ENCODE data around the gene FGFR3.

FGFR3 gene

DNA sequence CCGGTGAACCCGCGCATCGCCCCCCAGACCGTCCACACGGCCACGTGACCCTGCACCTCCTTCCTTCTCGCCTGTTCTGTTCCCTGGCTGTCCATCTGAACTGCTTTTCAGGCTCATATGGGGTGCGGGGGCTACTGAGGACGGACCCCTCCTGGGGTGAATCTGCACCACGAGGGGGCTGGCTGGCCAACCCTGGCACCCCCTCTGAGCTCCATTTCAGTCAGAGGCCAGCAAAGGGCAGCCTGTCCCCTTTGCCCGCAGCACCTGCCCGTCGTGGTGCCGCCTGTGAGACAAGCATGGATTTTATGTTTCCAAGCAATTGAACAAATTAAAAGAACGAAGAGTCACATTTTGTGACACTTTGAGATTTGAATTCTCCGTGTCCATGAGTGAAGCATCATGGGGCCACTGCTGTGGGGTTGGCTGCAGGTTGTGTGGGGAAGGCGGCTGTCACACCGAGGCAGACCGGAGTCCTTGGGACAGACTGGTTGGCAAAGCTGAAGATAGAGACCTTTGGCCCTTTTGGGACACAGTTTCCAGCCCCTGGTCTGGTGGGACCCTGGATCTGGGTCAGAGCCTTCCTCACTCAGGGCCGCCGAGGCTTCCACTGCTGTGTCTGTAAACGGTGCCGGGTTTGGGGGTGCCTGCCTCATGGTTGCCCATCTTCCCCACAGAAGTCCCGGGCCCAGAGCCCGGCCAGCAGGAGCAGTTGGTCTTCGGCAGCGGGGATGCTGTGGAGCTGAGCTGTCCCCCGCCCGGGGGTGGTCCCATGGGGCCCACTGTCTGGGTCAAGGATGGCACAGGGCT, 5.7 kb downstream of the FGFR3 start:
- H3K36me3 Mint-ChIP-seq (ENCODE audit: insufficient read depth): no peaks in the 10 kb centered on the region
- ATAC-seq (replicated peaks; ENCODE audit: extremely low read depth, poor library complexity, severe bottlenecking) (no peak), DNase-seq (ENCODE audit: low spot score in 2 of 2) (no peak)
- no peak overlapping the region for H3K4me3 Mint-ChIP-seq
- no peaks in the 10 kb centered on the region for H3K4me1 Mint-ChIP-seq
- peaks cover 21% of the 10 kb centered on the region for H3K27me3 Mint-ChIP-seq
- H3K27ac Mint-ChIP-seq (ENCODE audit: low read depth): no peak overlapping the region
- H3K9me3 Mint-ChIP-seq: no peaks in the 10 kb centered on the region

DNA sequence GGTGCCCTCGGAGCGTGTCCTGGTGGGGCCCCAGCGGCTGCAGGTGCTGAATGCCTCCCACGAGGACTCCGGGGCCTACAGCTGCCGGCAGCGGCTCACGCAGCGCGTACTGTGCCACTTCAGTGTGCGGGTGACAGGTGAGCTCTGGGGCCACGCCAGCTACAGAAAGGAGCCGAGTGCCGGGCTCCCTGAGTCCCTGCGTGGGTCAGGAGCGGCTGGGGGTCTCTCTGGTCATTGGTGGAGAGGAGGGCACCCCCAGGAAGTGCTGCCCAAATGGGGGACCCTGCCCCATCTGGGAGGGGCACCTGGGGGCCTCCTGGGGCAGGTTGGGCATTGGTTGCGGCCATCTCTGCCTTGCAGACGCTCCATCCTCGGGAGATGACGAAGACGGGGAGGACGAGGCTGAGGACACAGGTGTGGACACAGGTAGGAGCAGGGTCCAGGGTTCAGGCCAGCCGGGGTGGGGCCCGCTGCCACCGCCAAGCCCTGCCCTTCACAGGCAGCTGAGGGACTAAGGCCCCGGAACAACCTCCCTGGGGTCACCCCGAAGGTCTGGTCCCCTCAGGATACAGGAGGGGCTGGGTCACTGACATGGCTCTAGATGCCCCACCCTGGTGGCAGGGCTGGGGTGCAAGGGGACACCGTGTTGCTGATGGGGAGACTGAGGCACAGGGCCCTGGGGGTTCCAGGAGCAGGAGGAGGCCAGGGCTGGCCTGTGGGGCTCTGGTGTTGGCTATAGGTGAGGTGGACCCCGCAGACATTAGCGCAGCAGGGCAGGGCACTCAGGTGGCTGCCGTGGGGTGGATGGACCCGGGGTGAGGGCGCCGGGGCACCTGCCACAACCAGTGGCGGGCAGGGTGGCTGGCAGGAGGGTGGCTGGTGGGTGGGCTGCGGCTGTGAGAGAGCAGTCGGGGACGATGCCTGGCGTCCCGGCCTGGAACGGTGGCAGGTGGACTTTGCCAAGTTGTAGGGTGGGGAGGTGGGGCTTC, 6.6 kb downstream of the FGFR3 start:
- ATAC-seq (replicated peaks; ENCODE audit: extremely low read depth, poor library complexity, severe bottlenecking): no peak

DNA sequence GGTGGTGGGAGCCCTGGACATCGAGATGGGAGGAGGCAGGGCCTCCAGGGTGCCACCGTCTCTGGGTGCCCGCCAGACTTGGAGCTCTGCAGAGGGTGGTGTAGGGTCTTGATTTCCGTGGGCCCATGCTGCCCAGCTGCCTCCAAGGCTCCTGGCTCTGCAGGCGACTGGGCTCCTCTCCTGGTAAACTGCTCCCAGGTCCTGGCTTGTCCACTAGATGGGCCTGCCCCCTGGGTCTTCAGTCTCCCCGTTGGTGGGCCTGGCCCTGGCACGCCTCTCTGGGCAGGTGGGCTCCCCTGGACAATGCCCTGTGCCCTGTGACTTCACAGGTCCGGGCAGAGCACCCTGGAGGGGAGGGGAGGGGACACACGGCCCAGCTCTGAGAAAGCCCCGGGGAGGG, 7.7 kb downstream of the FGFR3 start:
- no peaks in the 10 kb centered on the region for H3K4me1 Mint-ChIP-seq
- peaks cover 2% of the 10 kb centered on the region for H3K36me3 Mint-ChIP-seq (ENCODE audit: insufficient read depth)
- no peak overlapping the region for H3K4me3 Mint-ChIP-seq
- H3K27me3 Mint-ChIP-seq: peaks cover 21% of the 10 kb centered on the region
- H3K27ac Mint-ChIP-seq (ENCODE audit: low read depth): no peak overlapping the region
- ATAC-seq (replicated peaks; ENCODE audit: extremely low read depth, poor library complexity, severe bottlenecking) (no peak), DNase-seq (ENCODE audit: low spot score in 2 of 2) (no peak)
- no peaks in the 10 kb centered on the region for H3K9me3 Mint-ChIP-seq

More for the DNA sequence above, 6.6 kb downstream of the FGFR3 start:
- H3K4me1 Mint-ChIP-seq: no peaks in the 10 kb centered on the region
- H3K27me3 Mint-ChIP-seq: peaks cover 21% of the 10 kb centered on the region
- DNase-seq (ENCODE audit: low spot score in 2 of 2): no peak
- H3K27ac Mint-ChIP-seq (ENCODE audit: low read depth): no peak overlapping the region
- H3K9me3 Mint-ChIP-seq: no peaks in the 10 kb centered on the region
- no peak overlapping the region for H3K4me3 Mint-ChIP-seq
- H3K36me3 Mint-ChIP-seq (ENCODE audit: insufficient read depth): peaks cover 2% of the 10 kb centered on the region

DNA sequence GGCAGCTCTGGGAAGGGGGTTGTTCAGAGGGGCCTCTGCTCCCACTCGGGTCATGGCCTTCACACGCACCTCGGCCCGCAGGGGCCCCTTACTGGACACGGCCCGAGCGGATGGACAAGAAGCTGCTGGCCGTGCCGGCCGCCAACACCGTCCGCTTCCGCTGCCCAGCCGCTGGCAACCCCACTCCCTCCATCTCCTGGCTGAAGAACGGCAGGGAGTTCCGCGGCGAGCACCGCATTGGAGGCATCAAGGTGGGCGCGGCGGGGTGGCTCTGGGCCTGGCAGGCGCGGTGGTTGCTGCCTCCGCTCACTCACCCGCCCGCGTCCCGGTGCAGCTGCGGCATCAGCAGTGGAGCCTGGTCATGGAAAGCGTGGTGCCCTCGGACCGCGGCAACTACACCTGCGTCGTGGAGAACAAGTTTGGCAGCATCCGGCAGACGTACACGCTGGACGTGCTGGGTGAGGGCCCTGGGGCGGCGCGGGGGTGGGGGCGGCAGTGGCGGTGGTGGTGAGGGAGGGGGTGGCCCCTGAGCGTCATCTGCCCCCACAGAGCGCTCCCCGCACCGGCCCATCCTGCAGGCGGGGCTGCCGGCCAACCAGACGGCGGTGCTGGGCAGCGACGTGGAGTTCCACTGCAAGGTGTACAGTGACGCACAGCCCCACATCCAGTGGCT, 8.3 kb downstream of the FGFR3 start:
- Mint-ChIP-seq H3K36me3 (ENCODE audit: insufficient read depth) (peaks cover 2% of the 10 kb centered on the region), H3K4me3 (no peak overlapping the region), H3K9me3 (no peaks in the 10 kb centered on the region), H3K4me1 (no peaks in the 10 kb centered on the region), H3K27ac (ENCODE audit: low read depth) (no peak overlapping the region), H3K27me3 (peaks cover 15% of the 10 kb centered on the region)
- DNase-seq (ENCODE audit: low spot score in 2 of 2) (no peak), ATAC-seq (replicated peaks; ENCODE audit: extremely low read depth, poor library complexity, severe bottlenecking) (no peak)

- no peak overlapping the region for H3K27ac Mint-ChIP-seq (ENCODE audit: low read depth)
- H3K4me1 Mint-ChIP-seq: no peaks in the 10 kb centered on the region
- no peak overlapping the region for H3K4me3 Mint-ChIP-seq
- DNase-seq (ENCODE audit: low spot score in 2 of 2) (no peak), ATAC-seq (replicated peaks; ENCODE audit: extremely low read depth, poor library complexity, severe bottlenecking) (no peak)
- peaks cover 3% of the 10 kb centered on the region for H3K36me3 Mint-ChIP-seq (ENCODE audit: insufficient read depth)
- peaks cover 7% of the 10 kb centered on the region for H3K27me3 Mint-ChIP-seq
- no peaks in the 10 kb centered on the region for H3K9me3 Mint-ChIP-seq
These were observed 9.1 kb downstream of the FGFR3 start for GRCh38 chr4:1802151-1802715.

- Mint-ChIP-seq H3K4me1 (no peaks in the 10 kb centered on the region), H3K27me3 (peaks cover 7% of the 10 kb centered on the region), H3K9me3 (no peaks in the 10 kb centered on the region), H3K4me3 (no peak overlapping the region), H3K27ac (ENCODE audit: low read depth) (no peak overlapping the region), H3K36me3 (ENCODE audit: insufficient read depth) (peaks cover 3% of the 10 kb centered on the region)
- DNase-seq (ENCODE audit: low spot score in 2 of 2) (no peak), ATAC-seq (replicated peaks; ENCODE audit: extremely low read depth, poor library complexity, severe bottlenecking) (no peak)
These were observed 9.8 kb downstream of the FGFR3 start for GRCh38 chr4:1802720-1803522.

DNA sequence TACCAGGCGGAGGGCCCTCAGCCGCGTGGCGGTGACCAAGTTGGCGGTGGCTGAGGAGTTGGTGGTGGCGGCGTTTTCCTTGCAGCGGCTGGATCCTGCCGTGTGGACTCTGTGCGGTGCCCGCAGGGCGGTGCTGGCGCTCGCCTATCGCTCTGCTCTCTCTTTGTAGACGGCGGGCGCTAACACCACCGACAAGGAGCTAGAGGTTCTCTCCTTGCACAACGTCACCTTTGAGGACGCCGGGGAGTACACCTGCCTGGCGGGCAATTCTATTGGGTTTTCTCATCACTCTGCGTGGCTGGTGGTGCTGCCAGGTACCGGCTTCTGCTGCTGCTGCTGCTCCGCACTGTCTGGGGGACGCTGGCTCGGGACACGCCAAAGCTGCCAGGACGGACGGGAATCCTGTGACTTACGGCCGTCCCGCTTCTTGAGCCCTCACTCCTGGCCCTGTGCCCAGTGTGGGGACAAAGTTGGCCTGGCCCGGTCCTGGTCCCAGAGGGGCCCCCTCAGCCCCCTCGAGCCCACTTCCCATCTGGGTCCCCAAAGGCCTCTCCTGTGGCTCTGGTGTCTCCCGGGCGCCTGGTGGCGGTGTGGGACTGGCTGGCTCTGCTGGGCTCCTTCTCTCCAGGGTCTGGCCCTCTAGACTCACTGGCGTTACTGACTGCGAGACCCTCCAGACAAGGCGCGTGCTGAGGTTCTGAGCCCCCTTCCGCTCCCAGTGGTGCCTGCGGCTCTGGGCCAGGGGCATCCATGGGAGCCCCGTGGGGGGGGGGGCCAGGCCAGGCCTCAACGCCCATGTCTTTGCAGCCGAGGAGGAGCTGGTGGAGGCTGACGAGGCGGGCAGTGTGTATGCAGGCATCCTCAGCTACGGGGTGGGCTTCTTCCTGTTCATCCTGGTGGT, 10.7 kb downstream of the FGFR3 start:
- Mint-ChIP-seq H3K4me1 (no peaks in the 10 kb centered on the region), H3K4me3 (no peak overlapping the region), H3K27me3 (peaks cover 2% of the 10 kb centered on the region), H3K36me3 (ENCODE audit: insufficient read depth) (peaks cover 3% of the 10 kb centered on the region), H3K27ac (ENCODE audit: low read depth) (no peak overlapping the region), H3K9me3 (no peaks in the 10 kb centered on the region)
- ATAC-seq (replicated peaks; ENCODE audit: extremely low read depth, poor library complexity, severe bottlenecking) (no peak), DNase-seq (ENCODE audit: low spot score in 2 of 2) (no peak)

DNA sequence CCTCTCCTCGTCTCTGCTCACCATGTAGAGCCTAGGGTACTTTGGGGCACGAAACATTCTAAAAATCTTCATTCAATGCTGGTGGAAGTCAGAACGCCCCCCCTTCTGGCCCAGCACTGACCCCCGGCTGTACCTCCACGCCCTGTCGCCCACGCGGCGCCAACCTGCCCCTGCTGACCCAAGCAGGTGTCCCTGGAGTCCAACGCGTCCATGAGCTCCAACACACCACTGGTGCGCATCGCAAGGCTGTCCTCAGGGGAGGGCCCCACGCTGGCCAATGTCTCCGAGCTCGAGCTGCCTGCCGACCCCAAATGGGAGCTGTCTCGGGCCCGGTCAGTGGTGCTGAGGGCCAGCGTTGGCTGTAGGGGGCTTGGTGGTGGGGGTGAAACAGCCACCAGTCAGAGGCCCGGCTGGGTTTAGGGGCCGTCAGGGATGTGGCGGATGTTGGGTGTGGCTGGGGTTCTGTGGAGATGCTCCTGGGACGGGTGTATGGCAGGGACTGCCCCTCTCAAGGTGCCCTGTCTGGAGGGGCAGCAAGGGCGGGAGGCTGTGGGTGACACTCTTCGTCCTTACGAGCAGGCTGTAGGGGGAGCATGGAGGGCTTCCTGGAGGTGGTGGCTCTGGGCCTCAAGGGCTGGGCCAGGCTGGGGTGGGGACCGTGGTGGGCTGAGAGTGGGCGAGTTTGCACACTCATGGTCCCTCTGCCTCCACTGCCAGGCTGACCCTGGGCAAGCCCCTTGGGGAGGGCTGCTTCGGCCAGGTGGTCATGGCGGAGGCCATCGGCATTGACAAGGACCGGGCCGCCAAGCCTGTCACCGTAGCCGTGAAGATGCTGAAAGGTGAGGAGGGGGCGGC, 11.8 kb downstream of the FGFR3 start:
- Mint-ChIP-seq H3K27ac (ENCODE audit: low read depth) (no peak overlapping the region), H3K27me3 (no peaks in the 10 kb centered on the region), H3K9me3 (no peaks in the 10 kb centered on the region), H3K36me3 (ENCODE audit: insufficient read depth) (peaks cover 3% of the 10 kb centered on the region), H3K4me1 (no peaks in the 10 kb centered on the region), H3K4me3 (no peak overlapping the region)
- ATAC-seq (replicated peaks; ENCODE audit: extremely low read depth, poor library complexity, severe bottlenecking): no peak
- DNase-seq (ENCODE audit: low spot score in 2 of 2): no peak

DNA sequence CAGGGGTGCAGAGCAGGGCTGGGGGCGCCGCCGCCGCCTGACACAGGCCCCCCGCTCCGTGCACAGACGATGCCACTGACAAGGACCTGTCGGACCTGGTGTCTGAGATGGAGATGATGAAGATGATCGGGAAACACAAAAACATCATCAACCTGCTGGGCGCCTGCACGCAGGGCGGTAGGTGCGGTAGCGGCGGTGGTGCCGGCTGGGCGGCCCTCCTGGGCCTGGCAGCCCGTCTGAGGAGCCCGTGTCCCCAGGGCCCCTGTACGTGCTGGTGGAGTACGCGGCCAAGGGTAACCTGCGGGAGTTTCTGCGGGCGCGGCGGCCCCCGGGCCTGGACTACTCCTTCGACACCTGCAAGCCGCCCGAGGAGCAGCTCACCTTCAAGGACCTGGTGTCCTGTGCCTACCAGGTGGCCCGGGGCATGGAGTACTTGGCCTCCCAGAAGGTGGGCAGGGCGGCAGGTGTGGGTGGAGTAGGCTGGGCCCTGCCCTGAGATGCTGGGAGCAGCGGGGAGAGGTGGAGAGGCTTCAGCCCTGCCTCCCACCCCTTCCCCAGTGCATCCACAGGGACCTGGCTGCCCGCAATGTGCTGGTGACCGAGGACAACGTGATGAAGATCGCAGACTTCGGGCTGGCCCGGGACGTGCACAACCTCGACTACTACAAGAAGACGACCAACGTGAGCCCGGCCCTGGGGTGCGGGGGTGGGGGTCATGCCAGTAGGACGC, 12.6 kb downstream of the FGFR3 start:
- ATAC-seq (replicated peaks; ENCODE audit: extremely low read depth, poor library complexity, severe bottlenecking): no peak
- no peaks in the 10 kb centered on the region for H3K9me3 Mint-ChIP-seq
- H3K27me3 Mint-ChIP-seq: no peaks in the 10 kb centered on the region

GRCh38 chr4:1806223-1806564, 13.1 kb downstream of the FGFR3 start:
- Mint-ChIP-seq H3K36me3 (ENCODE audit: insufficient read depth) (peaks cover 3% of the 10 kb centered on the region), H3K4me3 (no peak overlapping the region), H3K27me3 (no peaks in the 10 kb centered on the region), H3K27ac (ENCODE audit: low read depth) (no peak overlapping the region), H3K9me3 (no peaks in the 10 kb centered on the region), H3K4me1 (no peaks in the 10 kb centered on the region)
- DNase-seq (ENCODE audit: low spot score in 2 of 2): no peak
- ATAC-seq (replicated peaks; ENCODE audit: extremely low read depth, poor library complexity, severe bottlenecking): no peak

More for the DNA sequence above, 12.6 kb downstream of the FGFR3 start:
- no peak for DNase-seq (ENCODE audit: low spot score in 2 of 2)
- no peak overlapping the region for H3K27ac Mint-ChIP-seq (ENCODE audit: low read depth)
- no peaks in the 10 kb centered on the region for H3K4me1 Mint-ChIP-seq
- H3K4me3 Mint-ChIP-seq: no peak overlapping the region
- peaks cover 3% of the 10 kb centered on the region for H3K36me3 Mint-ChIP-seq (ENCODE audit: insufficient read depth)

Data from central memory CD8-positive, alpha-beta T cell (primary cell).